B cell (primary cell): Measurements from ENCODE around the gene PIM3. TPM values are rescaled to one million over a fixed set of nuclear protein-coding genes. Genes with fewer than 3 reads are reported as not detected.

Source experiments
- ATAC-seq: fragments of 200-7000 bp; cut with Tn5 transposase; one replicate; pipeline ENCODE4 v1.10.0; 2021; ENCODE audit warnings: low read depth, mild to moderate bottlenecking, moderate number of reproducible peaks, moderate library complexity
- CTCF ChIA-PET: fragments of 350-600 bp; sonication (Branson Sonifier 250); formaldehyde crosslinking; loops from one replicate; lab custom pipeline; 2021; ENCODE audit warnings: antibody characterized with exemption, inconsistent platforms; lab: Charles Lee
- POLR2A ChIA-PET: fragments of 350-600 bp; sonication (Branson Sonifier 250); formaldehyde crosslinking; loops from one replicate; lab custom pipeline; 2021; ENCODE audit warnings: antibody characterized with exemption; lab: Charles Lee
- DNase-seq: peaks from one replicate; pipeline ENCODE4 v3.0.0; 2013
- H2AFZ ChIP-seq: 2 replicates; pipeline ENCODE4 v1.6.1; 2012; ENCODE audit warnings: mild to moderate bottlenecking, low read depth, low read length; ENCODE audit not compliant: insufficient read depth, poor library complexity, severe bottlenecking
- H3K27ac ChIP-seq, 2 donors: 1 replicate in 1 of 2; 2 replicates in 1 of 2; pipeline ENCODE4 v1.5.1; 2012 to 2013; ENCODE audit warnings: low read length in 2 of 2, mild to moderate bottlenecking in 2 of 2, moderate library complexity in 1 of 2
- H3K27me3 ChIP-seq, 4 experiments: fragments of 200-600 bp in 1 of 4; sonication (generic) in 1 of 4; replicated peaks in 1 of 4; 1 replicate in 2 of 4; 2 replicates in 2 of 4; pipeline versions ENCODE4 v1.6.1 to v1.7.0; 2013 to 2016; ENCODE audit warnings: low read length in 3 of 4, mild to moderate bottlenecking in 2 of 4, mixed read lengths in 1 of 4, moderate library complexity in 1 of 4; ENCODE audit not compliant: insufficient read depth in 4 of 4, control insufficient read depth in 3 of 4; ENCODE audit errors: control extremely low read depth in 1 of 4
- H3K36me3 ChIP-seq, 2 experiments: replicated peaks in 1 of 2; 1 replicate in 1 of 2; 2 replicates in 1 of 2; pipeline versions ENCODE4 v1.6.1 to v1.7.1; 2013; ENCODE audit warnings: low read length in 1 of 2; ENCODE audit not compliant: insufficient read depth in 2 of 2, control insufficient read depth in 1 of 2; ENCODE audit errors: control extremely low read depth in 1 of 2, extremely low read depth in 1 of 2
- H3K4me1 ChIP-seq, 2 donors: fragments of 200-600 bp in 1 of 2; sonication (generic) in 1 of 2; 1 replicate in 1 of 2; 2 replicates in 1 of 2; pipeline versions ENCODE4 v1.5.1 to v1.6.1; 2013 to 2017; ENCODE audit warnings: low read length in 2 of 2; ENCODE audit not compliant: control insufficient read depth in 2 of 2, insufficient read depth in 2 of 2
- H3K4me2 ChIP-seq: replicated peaks from 2 replicates; pipeline ENCODE3; 2012; ENCODE audit warnings: mild to moderate bottlenecking, low read depth, low read length; ENCODE audit not compliant: poor library complexity, severe bottlenecking
- H3K4me3 ChIP-seq, 5 experiments: fragments of 200-600 bp in 1 of 5; sonication (generic) in 1 of 5; 1 replicate in 3 of 5; 2 replicates in 2 of 5; pipeline versions ENCODE4 v1.5.1 to v1.7.0; 2011 to 2016; ENCODE audit warnings: low read length in 4 of 5, mild to moderate bottlenecking in 4 of 5, low read depth in 2 of 5, control low read depth in 1 of 5, moderate library complexity in 1 of 5; ENCODE audit not compliant: insufficient read depth in 1 of 5; ENCODE audit errors: control extremely low read depth in 1 of 5, extremely low read depth in 1 of 5
- H3K79me2 ChIP-seq: fragments of 200-600 bp; sonication (generic); one replicate; pipeline ENCODE4 v1.6.0; 2016; ENCODE audit warnings: low read length; ENCODE audit not compliant: control insufficient read depth, insufficient read depth
- H3K9ac ChIP-seq: fragments of 200-600 bp; sonication (generic); 2 replicates; pipeline ENCODE4 v1.6.1; 2017; ENCODE audit warnings: mild to moderate bottlenecking, low read length, moderate library complexity
- H3K9me3 ChIP-seq, 3 donors: one replicate each; pipeline versions ENCODE4 v1.6.1 to v1.7.1; 2013; ENCODE audit warnings: low read length in 2 of 3; ENCODE audit not compliant: control insufficient read depth in 2 of 3, insufficient read depth in 1 of 3; ENCODE audit errors: control extremely low read depth in 1 of 3
- H4K20me1 ChIP-seq: 2 replicates; pipeline ENCODE4 v1.6.0; 2012; ENCODE audit warnings: mild to moderate bottlenecking, low read length; ENCODE audit not compliant: insufficient read depth, control insufficient read depth, poor library complexity, severe bottlenecking
- H3K27ac Mint-ChIP-seq: one replicate; pipeline ENCODE4 v1.8.0; 2021; ENCODE audit warnings: mixed read lengths
- H3K27me3 Mint-ChIP-seq: one replicate; pipeline ENCODE4 v1.8.0; 2021; ENCODE audit warnings: mixed read lengths
- H3K4me1 Mint-ChIP-seq: one replicate; pipeline ENCODE4 v1.8.0; 2021; ENCODE audit warnings: mixed read lengths
- H3K4me3 Mint-ChIP-seq: one replicate; pipeline ENCODE4 v1.8.0; 2021; ENCODE audit warnings: mixed read lengths
- H3K9me3 Mint-ChIP-seq: one replicate; pipeline ENCODE4 v1.8.0; 2022; ENCODE audit warnings: mixed read lengths; ENCODE audit not compliant: insufficient read depth
- EZH2 ChIP-seq: IDR thresholded peaks from 2 replicates; pipeline ENCODE4 v1.6.1; 2012; ENCODE audit warnings: borderline replicate concordance, low read depth, mild to moderate bottlenecking, moderate library complexity, low read length; ENCODE audit not compliant: insufficient read depth, poor library complexity, severe bottlenecking
- WGBS: methylation state at CpG from one replicate; pipeline ENCODE4 v1.1.5; 2013; ENCODE audit warnings: missing lambda C conversion rate; ENCODE audit not compliant: insufficient coverage; 5-methylcytosine and 5-hydroxymethylcytosine counted together
- intact Hi-C: fragments of 100-400 bp; cut with micrococcal nuclease; formaldehyde crosslinking; loops from one replicate; pipeline ENCODE4 v1.10.0; 2022
- polyA plus RNA-seq: library from polyadenylated mRNA; depleted of rRNA; stranded (reverse); fragments of >200 nt; gene quantifications from 2 replicates; pipeline ENCODE4 v1.2.3, GENCODE V29; 2012
- total RNA-seq, 2 donors: library from RNA; stranded (reverse); fragments of 120-200 nt in 1 of 2; gene quantifications; 1 replicate in 1 of 2; 2 replicates in 1 of 2; pipeline versions ENCODE4 v1.2.3 to v1.2.4, GENCODE V29; 2013 to 2022
- TF ChIP-seq, protein P1 (sequence below): fragments of 200-600 bp; IDR thresholded peaks from one replicate; pipeline ENCODE4 v1.8.0; 2022; ENCODE audit warnings: antibody characterized with exemption, mild to moderate bottlenecking

The PIM3 gene
- total and polyA plus RNA-seq, 2 donors (not counting 1 experiment from before 2014, with no cell fraction given), result 74.6 to 128 TPM

DNA sequence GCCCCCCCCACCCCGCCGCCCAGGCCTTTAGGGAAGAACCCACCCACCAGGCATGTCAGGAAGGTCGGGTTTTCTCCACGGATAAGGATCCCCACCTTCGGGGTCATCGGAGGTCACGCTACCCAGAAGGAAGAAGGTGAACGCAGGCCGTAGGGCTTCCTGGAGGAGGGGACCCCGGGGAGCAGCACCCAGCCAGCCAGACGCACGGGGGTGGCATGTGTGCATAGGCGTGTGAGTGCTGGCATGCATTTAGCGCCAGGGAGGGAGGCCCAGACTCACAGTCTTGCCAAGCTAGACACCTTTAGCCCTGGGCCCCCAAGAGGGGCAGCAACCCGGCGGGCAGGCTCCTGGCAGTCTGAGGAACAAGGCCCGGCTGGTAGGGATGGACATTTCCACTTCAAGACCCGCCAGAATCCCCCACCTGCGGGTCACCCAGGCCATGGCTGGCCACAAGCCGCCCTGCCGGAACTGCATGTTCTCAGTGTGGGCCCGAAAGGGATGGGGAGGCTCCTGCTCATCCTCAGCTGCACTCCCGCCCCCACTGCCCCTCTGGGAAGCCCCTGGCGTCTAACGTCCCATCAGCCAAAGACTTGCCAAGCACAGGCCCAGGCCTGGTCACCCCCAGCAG, 16.7 kb upstream of the PIM3 start:
- no peaks in the 10 kb centered on the region for H3K36me3 ChIP-seq
- DNase-seq (no peak), ATAC-seq (peak; percentile 15)
- H3K9ac ChIP-seq, result no peak overlapping the region
- peaks cover 0 to 29% (median 3%) of the 10 kb centered on the region in 3 donors for H3K9me3 ChIP-seq
- H3K9me3 Mint-ChIP-seq, result no peaks in the 10 kb centered on the region
- WGBS, result 84% methylated on average over 25 of the region's 25 CpGs
- H3K4me3 Mint-ChIP-seq, result no peak overlapping the region
- H2AFZ ChIP-seq, result no peak overlapping the region
- H3K27ac ChIP-seq, result peak overlapping the region in 1 of 2 donors; percentile 80
- CTCF ChIA-PET, result no interaction called here
- intact Hi-C loops, result no loop called here
- no peaks in the 10 kb centered on the region for H4K20me1 ChIP-seq
- POLR2A ChIA-PET, result interaction anchor here (0.7 to 1.5 kb wide), 3 partner anchors 8 to 18 kb away, joined by 3 to 6 read pairs (median 4); no protein-coding TSS in a partner anchor
- peaks cover 11 to 17% of the 10 kb centered on the region in 2 donors for H3K4me1 ChIP-seq
- no peak overlapping the region for H3K4me3 ChIP-seq
- no peaks in the 10 kb centered on the region for H3K27me3 ChIP-seq
- H3K79me2 ChIP-seq, result no peaks in the 10 kb centered on the region
- no peaks in the 10 kb centered on the region for H3K27me3 Mint-ChIP-seq
- H3K4me2 ChIP-seq, result no peak overlapping the region
- H3K27ac Mint-ChIP-seq, result no peak overlapping the region
- TF ChIP-seq, protein P1, sequence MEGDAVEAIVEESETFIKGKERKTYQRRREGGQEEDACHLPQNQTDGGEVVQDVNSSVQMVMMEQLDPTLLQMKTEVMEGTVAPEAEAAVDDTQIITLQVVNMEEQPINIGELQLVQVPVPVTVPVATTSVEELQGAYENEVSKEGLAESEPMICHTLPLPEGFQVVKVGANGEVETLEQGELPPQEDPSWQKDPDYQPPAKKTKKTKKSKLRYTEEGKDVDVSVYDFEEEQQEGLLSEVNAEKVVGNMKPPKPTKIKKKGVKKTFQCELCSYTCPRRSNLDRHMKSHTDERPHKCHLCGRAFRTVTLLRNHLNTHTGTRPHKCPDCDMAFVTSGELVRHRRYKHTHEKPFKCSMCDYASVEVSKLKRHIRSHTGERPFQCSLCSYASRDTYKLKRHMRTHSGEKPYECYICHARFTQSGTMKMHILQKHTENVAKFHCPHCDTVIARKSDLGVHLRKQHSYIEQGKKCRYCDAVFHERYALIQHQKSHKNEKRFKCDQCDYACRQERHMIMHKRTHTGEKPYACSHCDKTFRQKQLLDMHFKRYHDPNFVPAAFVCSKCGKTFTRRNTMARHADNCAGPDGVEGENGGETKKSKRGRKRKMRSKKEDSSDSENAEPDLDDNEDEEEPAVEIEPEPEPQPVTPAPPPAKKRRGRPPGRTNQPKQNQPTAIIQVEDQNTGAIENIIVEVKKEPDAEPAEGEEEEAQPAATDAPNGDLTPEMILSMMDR, result no peak
- TF ChIP-seq EZH2, result no peak
- H3K4me1 Mint-ChIP-seq, result peaks cover 9% of the 10 kb centered on the region

DNA sequence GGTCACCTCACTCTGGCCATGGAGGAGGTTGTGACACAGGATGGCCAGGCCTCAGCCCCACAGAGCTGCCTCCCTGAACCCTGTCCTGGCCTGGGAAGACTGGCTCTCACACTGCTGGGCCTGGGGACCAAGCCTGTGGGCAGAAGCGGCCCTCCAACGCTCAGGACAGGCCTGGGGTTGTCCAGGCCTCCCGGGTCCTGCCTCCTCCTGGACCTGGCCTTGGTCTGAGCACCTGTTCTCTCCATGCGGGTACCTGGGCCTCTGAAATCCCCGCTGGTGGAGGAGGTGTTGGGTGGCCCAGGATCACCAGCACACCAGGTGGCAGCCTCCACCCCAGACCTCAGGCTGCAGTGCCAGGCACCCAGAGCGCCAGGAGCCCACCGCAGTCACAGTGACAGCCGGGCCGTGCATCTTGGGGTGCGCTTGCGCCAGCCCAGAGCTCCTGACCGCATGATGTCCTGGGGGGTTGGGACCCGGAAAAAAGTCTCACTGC, 16.1 kb upstream of the PIM3 start:
- intact Hi-C loops, result no loop called here
- no peak overlapping the region for H3K4me3 Mint-ChIP-seq
- no peak overlapping the region for H3K27ac Mint-ChIP-seq
- peak overlapping the region; percentile 70 to 80 for H3K27ac ChIP-seq
- H4K20me1 ChIP-seq, result no peaks in the 10 kb centered on the region
- peaks cover 11 to 17% of the 10 kb centered on the region in 2 donors for H3K4me1 ChIP-seq
- no peak overlapping the region for H3K9ac ChIP-seq
- no peaks in the 10 kb centered on the region for H3K9me3 Mint-ChIP-seq
- H3K27me3 ChIP-seq, result no peaks in the 10 kb centered on the region
- no peak overlapping the region for H2AFZ ChIP-seq
- no peak overlapping the region for H3K4me2 ChIP-seq
- peaks cover 0 to 29% (median 3%) of the 10 kb centered on the region in 3 donors for H3K9me3 ChIP-seq
- POLR2A ChIA-PET, result interaction anchor here (0.7 to 1.5 kb wide), 3 partner anchors 8 to 18 kb away, joined by 3 to 6 read pairs (median 4); no protein-coding TSS in a partner anchor
- TF ChIP-seq, protein P1, result no peak
- TF ChIP-seq EZH2, result no peak
- CTCF ChIA-PET, result no interaction called here
- H3K4me3 ChIP-seq, result no peak overlapping the region
- no peaks in the 10 kb centered on the region for H3K27me3 Mint-ChIP-seq
- DNase-seq, result peak; percentile 42
- H3K4me1 Mint-ChIP-seq, result peaks cover 9% of the 10 kb centered on the region
- no peak for ATAC-seq
- H3K79me2 ChIP-seq, result no peaks in the 10 kb centered on the region
- WGBS, result 94% methylated on average over 13 of the region's 13 CpGs
- H3K36me3 ChIP-seq, result no peaks in the 10 kb centered on the region
